ENCODE measurements around the gene ANGPT4.
"Not testable (repeated sequence)": the region's sequence is repeated elsewhere in the genome, so short reads cannot be mapped to it uniquely, and the experiment has no call there.

The ANGPT4 gene

DNA sequence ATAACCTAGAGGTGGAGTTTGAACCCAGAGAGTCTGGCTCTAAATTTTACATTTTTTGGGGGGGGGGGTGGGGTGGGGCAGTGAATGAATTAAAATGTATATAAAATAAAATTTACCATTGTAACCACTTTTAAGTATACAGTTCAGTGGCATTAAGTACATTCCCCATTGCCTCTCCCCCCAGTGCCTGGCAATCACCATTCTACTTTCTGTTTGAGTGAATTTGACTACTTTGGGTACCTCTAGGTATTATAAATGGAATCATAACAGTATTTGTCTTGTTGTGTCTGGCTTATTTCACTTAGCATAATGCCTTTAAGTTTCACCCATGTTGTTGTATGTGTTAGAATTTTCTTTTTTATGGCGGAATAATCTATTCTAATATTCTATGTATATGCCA lies 79.9 kb downstream of the ANGPT4 start:
- no peaks in the 10 kb centered on the region for H3K27me3 Mint-ChIP-seq
- DNase-seq, result no peak
- no peak overlapping the region for H3K27ac Mint-ChIP-seq
- peak overlapping the region; percentile 47 to 78 for H3K4me3 Mint-ChIP-seq
- peaks cover 0 to 4% of the 10 kb centered on the region in 2 donors for H3K9me3 Mint-ChIP-seq
- peaks cover 65% of the 10 kb centered on the region for H3K4me1 Mint-ChIP-seq
- no peak for ATAC-seq

DNA sequence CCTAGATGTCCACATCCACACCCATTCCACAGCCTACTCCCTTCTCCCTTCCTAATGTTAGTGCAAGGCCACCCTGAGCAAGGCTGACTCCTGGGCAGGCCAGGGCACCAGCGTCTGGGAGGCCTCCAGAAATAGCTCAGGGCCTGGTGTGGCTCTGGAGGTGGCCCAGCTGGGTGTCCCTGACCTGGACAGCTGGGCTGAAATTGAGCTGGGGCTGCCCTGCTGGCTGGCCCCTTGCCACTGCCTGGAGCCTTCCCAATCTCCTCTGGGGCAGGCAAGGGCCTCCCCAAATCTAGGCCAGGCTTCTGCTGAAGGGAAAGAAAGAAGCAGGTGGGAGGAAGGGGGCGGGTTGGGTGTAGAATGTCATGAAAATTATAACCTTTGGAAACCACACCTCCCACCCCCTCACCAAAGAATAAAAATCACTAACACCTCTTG lies 80.5 kb downstream of the ANGPT4 start:
- DNase-seq, result no peak
- H3K27me3 Mint-ChIP-seq, result no peaks in the 10 kb centered on the region
- ATAC-seq, result no peak
- peak overlapping the region in 1 of 2 donors; percentile 4 for H3K27ac Mint-ChIP-seq
- peak overlapping the region; percentile 78 to 79 for H3K4me3 Mint-ChIP-seq
- H3K9me3 Mint-ChIP-seq, result peaks cover 0 to 4% of the 10 kb centered on the region in 2 donors
- H3K4me1 Mint-ChIP-seq, result peaks cover 63% of the 10 kb centered on the region

GRCh38 chr20:834151-834746 lies 81.9 kb downstream of the ANGPT4 start:
- H3K27ac Mint-ChIP-seq, result peak overlapping the region; percentile 87 to 88
- peaks cover 53% of the 10 kb centered on the region for H3K4me1 Mint-ChIP-seq
- peaks cover 0 to 4% of the 10 kb centered on the region in 2 donors for H3K9me3 Mint-ChIP-seq
- ATAC-seq (no peak), DNase-seq (no peak)
- H3K4me3 Mint-ChIP-seq, result peak overlapping the region; percentile 78 to 97
- no peaks in the 10 kb centered on the region for H3K27me3 Mint-ChIP-seq

DNA sequence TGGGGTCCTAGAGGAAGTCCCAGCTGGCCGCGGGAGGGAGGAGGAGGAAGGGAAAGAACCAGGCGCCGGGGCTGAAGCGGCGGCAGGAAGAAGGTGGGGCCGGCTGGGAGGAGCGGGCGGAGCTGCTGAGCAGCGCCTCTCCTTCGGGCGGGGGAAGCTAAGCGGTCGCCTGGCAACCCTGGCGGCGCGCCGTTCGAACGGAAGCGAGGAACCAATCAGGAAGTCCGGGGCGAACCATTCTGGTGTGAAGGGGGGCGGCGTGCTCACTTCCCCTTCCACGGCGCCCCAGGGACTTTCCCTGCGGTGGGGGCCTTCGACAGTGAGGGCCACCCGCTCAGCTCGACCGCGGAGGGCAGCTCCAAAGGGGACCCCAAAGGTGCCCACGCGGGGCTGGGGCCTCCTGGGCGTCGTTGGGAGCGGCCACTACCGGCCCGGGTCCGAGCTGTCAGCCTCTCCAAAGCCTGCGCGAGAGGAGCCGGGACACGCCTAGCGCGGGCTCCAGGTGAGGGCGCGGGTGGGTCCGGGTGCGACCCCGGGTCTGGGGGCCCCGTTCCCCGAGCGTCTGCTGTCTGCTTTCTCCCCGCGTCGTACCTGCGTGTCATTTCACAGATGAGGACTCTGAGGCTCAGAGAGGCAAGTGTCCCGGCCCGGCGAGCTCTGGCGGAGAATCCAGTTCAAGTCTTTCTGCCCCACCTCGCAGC lies 82.5 kb downstream of the ANGPT4 start, which contains the start of gene FAM110A:
TSS of gene FAM110A (plus strand) at position 266 of the 701 bp plus-strand sequence. CDS start 11,090 bp downstream, outside the sequence.
- peak within 1 kb of the TSS; percentile 78 to 97 for H3K4me3 Mint-ChIP-seq
- peaks cover 0 to 4% of the 10 kb centered on the region in 2 donors for H3K9me3 Mint-ChIP-seq
- DNase-seq, result peak; percentile 92 to 95
- H3K27ac Mint-ChIP-seq, result peak within 1 kb of the TSS; percentile 87 to 91
- ATAC-seq, result peak; percentile 94
- peaks cover 52% of the 10 kb centered on the region for H3K4me1 Mint-ChIP-seq
- H3K27me3 Mint-ChIP-seq, result no peaks in the 10 kb centered on the region

GRCh38 chr20:833121-833449 lies 83.0 kb downstream of the ANGPT4 start:
- peaks cover 46% of the 10 kb centered on the region for H3K4me1 Mint-ChIP-seq
- peaks cover 0 to 4% of the 10 kb centered on the region in 2 donors for H3K9me3 Mint-ChIP-seq
- H3K4me3 Mint-ChIP-seq, result peak overlapping the region; percentile 78 to 97
- ATAC-seq (peak; percentile 40), DNase-seq (no peak)
- H3K27me3 Mint-ChIP-seq, result no peaks in the 10 kb centered on the region
- peak overlapping the region; percentile 17 to 91 for H3K27ac Mint-ChIP-seq

- no peak for DNase-seq
- no peak for ATAC-seq
- H3K4me3 Mint-ChIP-seq, result no peak overlapping the region
- no peaks in the 10 kb centered on the region for H3K27me3 Mint-ChIP-seq
- peaks cover 35% of the 10 kb centered on the region for H3K4me1 Mint-ChIP-seq
- H3K27ac Mint-ChIP-seq, result no peak overlapping the region
- H3K9me3 Mint-ChIP-seq, result no peaks in the 10 kb centered on the region
Observed at GRCh38 chr20:831956-832355, 84.2 kb downstream of the ANGPT4 start.

DNA sequence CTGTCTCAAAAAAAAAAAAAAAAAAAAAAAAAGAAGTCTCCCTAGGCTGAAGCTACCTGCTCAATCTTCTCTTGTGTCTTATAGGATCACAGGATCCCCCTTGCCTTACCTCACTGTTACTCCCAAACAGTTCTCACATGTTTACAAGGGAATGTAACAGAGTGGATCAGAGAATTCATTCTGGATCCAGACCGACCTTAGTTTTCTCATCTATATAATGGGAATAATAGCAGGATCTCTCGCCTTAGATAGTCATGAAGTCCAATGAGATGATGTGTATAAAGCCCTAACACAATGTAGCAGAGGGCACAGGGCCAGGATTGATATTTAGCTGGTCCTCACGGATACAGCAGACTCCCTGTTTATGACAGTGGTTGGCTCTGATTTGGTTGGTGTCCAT lies 84.9 kb downstream of the ANGPT4 start:
- H3K27me3 Mint-ChIP-seq, result no peaks in the 10 kb centered on the region
- peaks cover 28% of the 10 kb centered on the region for H3K4me1 Mint-ChIP-seq
- DNase-seq (no peak), ATAC-seq (no peak)
- no peak overlapping the region for H3K4me3 Mint-ChIP-seq
- H3K9me3 Mint-ChIP-seq, result no peaks in the 10 kb centered on the region
- H3K27ac Mint-ChIP-seq, result no peak overlapping the region

- no peak for ATAC-seq
- Mint-ChIP-seq H3K9me3 (no peaks in the 10 kb centered on the region), H3K27me3 (no peaks in the 10 kb centered on the region), H3K4me3 (no peak overlapping the region), H3K4me1 (peaks cover 23% of the 10 kb centered on the region), H3K27ac (no peak overlapping the region)
- DNase-seq, result no peak
Observed at GRCh38 chr20:830011-830521, 86.1 kb downstream of the ANGPT4 start.

- Mint-ChIP-seq H3K27me3 (no peaks in the 10 kb centered on the region), H3K9me3 (no peaks in the 10 kb centered on the region), H3K4me3 (no peak overlapping the region), H3K27ac (no peak overlapping the region), H3K4me1 (peaks cover 18% of the 10 kb centered on the region)
- ATAC-seq (no peak), DNase-seq (no peak)
Observed at GRCh38 chr20:829551-829950, 86.6 kb downstream of the ANGPT4 start.

DNA sequence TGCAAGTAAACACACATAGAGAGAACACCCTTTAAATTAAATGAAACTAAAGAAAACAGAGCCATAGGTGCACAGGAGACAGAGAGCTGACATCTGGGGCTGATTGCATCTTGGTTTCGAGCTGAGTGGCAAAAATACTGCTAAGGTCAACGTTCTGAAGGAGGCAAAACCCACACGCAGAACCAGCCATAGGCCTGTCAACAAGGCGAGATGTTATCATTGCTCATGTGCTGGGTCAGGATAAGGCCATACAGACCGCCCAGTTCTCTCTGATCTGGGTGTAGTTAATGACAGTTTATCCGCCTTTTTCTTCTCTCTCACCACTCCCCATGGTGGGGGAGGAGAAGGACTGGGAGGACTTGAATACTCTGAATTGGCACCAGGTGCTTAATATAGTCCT lies 87.1 kb downstream of the ANGPT4 start:
- H3K9me3 Mint-ChIP-seq, result no peaks in the 10 kb centered on the region
- ATAC-seq, result no peak
- H3K27me3 Mint-ChIP-seq, result no peaks in the 10 kb centered on the region
- no peak for DNase-seq
- H3K4me1 Mint-ChIP-seq, result peaks cover 13% of the 10 kb centered on the region
- peak overlapping the region in 1 of 2 donors; percentile 61 for H3K27ac Mint-ChIP-seq
- no peak overlapping the region for H3K4me3 Mint-ChIP-seq

DNA sequence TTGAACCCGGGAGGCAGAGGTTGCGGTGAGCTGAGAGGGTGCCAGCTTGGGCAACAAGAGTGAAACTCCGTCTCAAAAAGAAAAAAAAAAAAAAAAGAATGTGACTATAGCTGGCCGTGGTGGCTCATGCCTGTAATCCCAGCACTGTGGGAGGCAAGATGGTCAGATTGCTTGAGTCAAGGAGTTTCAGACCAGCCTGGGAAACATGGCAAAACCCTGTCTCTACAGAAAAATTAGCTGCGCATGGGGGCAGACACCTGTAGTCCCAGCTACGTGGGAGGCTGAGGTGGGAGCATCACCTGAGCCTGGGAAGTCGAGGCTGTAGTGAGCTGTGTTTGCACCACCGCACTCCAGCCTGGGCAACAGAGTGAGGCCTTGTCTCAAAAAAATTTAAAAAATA lies 88.2 kb downstream of the ANGPT4 start:
- not testable (repeated sequence) for H3K27me3 Mint-ChIP-seq, DNase-seq, H3K4me3 Mint-ChIP-seq, H3K27ac Mint-ChIP-seq, H3K9me3 Mint-ChIP-seq, H3K4me1 Mint-ChIP-seq, ATAC-seq

GRCh38 chr20:826695-827323 lies 89.3 kb downstream of the ANGPT4 start:
- no peaks in the 10 kb centered on the region for H3K27me3 Mint-ChIP-seq
- no peak for DNase-seq
- peaks cover 7% of the 10 kb centered on the region for H3K4me1 Mint-ChIP-seq
- H3K9me3 Mint-ChIP-seq, result no peaks in the 10 kb centered on the region
- H3K27ac Mint-ChIP-seq, result no peak overlapping the region
- no peak overlapping the region for H3K4me3 Mint-ChIP-seq
- ATAC-seq, result no peak

DNA sequence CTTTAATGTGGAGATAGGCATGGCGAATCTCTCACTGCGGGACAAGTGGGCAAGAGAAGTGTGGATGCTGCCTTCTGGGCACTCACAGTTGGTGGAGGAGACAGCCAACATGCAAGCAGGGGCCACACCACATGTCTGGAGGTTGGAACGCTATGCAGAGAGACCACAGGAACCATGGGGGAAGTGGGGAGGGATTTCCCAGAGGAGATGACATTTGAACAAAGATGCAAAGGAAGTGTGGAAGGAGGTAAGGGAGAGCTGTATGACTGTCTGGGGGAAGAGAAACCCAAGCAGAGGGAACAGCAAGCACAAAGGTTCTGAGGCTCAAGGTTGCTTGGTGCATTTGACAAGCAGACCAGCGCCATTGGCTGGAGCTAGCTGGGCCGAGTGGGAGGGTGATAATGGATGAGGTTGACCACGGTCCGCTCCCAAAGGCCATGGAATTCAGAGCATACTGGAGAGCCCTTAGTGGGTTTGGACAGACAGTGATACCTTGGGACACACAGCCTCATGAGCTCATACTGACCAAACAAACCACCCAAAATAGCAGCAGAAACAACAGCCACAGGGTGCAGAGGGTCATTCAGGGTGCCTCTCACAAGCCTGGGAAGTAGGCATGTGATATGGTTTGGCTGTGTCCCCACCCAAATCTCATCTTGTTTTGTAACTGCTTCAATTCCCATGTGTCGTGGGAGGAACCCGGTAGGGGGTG lies 90.3 kb downstream of the ANGPT4 start:
- no peak overlapping the region for H3K27ac Mint-ChIP-seq
- no peak overlapping the region for H3K4me3 Mint-ChIP-seq
- DNase-seq, result no peak
- H3K4me1 Mint-ChIP-seq, result peaks cover 7% of the 10 kb centered on the region
- no peak for ATAC-seq
- H3K27me3 Mint-ChIP-seq, result no peaks in the 10 kb centered on the region
- no peaks in the 10 kb centered on the region for H3K9me3 Mint-ChIP-seq

- Mint-ChIP-seq H3K9me3 (no peaks in the 10 kb centered on the region), H3K27me3 (no peaks in the 10 kb centered on the region), H3K27ac (no peak overlapping the region), H3K4me1 (peaks cover 7% of the 10 kb centered on the region), H3K4me3 (no peak overlapping the region)
- no peak for DNase-seq
- no peak for ATAC-seq
Observed at GRCh38 chr20:824916-825315, 91.2 kb downstream of the ANGPT4 start.

DNA sequence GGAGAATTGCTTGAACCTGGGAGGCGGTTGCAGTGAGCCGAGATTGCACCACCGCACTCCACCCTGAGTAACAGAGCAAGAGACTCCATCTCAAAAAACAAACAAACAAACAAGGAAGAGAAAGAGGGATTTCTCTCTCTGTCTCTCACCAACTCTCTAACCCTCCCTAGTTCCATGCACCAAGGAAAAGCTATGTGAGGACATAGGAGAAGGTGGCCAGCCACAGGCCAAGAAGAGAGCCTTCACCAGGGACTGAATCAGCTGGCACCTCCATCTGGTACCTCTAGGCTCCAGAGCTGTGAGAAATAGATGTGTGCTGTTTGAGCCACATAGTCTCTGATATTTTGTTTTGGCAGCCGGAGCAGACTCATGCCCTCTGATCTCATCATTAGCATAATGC lies 91.6 kb downstream of the ANGPT4 start:
- Mint-ChIP-seq H3K27me3 (no peaks in the 10 kb centered on the region), H3K4me1 (peaks cover 7% of the 10 kb centered on the region), H3K27ac (no peak overlapping the region), H3K4me3 (no peak overlapping the region), H3K9me3 (no peaks in the 10 kb centered on the region)
- ATAC-seq (no peak), DNase-seq (no peak)

- H3K27ac Mint-ChIP-seq, result no peak overlapping the region
- ATAC-seq (no peak), DNase-seq (no peak)
- no peak overlapping the region for H3K4me3 Mint-ChIP-seq
- H3K4me1 Mint-ChIP-seq, result peaks cover 7% of the 10 kb centered on the region
- no peaks in the 10 kb centered on the region for H3K27me3 Mint-ChIP-seq
- H3K9me3 Mint-ChIP-seq, result no peaks in the 10 kb centered on the region
Observed at GRCh38 chr20:823574-823902, 92.6 kb downstream of the ANGPT4 start.
